Small intestine (tissue), 7 donors: Measurements from ENCODE around the gene PAX1. TPM values are rescaled to one million over a fixed set of nuclear protein-coding genes. Genes with fewer than 3 reads are reported as not detected.
A peak's percentile ranks its signal among the peaks of the same experiment; 100 is the strongest.

Source experiments
- DNase-seq, 2 donors: peaks; one replicate each; pipeline versions ENCODE4 v3.0.0 to v3.0.0-alpha.2; 2013
- FAIRE-seq: peaks from 2 replicates; lab custom pipeline; 2012; peaks lifted over from hg19 to GRCh38; lab: Jason Lieb, UNC
- H3K27ac ChIP-seq, 3 donors: one replicate each; pipeline ENCODE4 v1.5.1; 2013; ENCODE audit warnings: low read length in 2 of 3, mild to moderate bottlenecking in 2 of 3, control low read depth in 1 of 3, inconsistent platforms in 1 of 3, low read depth in 1 of 3, moderate library complexity in 1 of 3
- H3K27me3 ChIP-seq, 3 donors: one replicate each; pipeline ENCODE4 v1.6.1; 2013; ENCODE audit warnings: low read length in 3 of 3, inconsistent platforms in 1 of 3; ENCODE audit not compliant: control insufficient read depth in 3 of 3, insufficient read depth in 3 of 3
- H3K36me3 ChIP-seq, 3 donors: one replicate each; pipeline ENCODE4 v1.6.1; 2013; ENCODE audit warnings: low read length in 3 of 3, inconsistent platforms in 1 of 3, low read depth in 1 of 3, mild to moderate bottlenecking in 1 of 3, moderate library complexity in 1 of 3; ENCODE audit not compliant: control insufficient read depth in 3 of 3, insufficient read depth in 2 of 3
- H3K4me1 ChIP-seq, 3 donors: one replicate each; pipeline ENCODE4 v1.6.1; 2013; ENCODE audit warnings: low read length in 2 of 3, inconsistent platforms in 1 of 3, low read depth in 1 of 3, mild to moderate bottlenecking in 1 of 3, moderate library complexity in 1 of 3; ENCODE audit not compliant: control insufficient read depth in 3 of 3, insufficient read depth in 2 of 3
- H3K4me3 ChIP-seq, 3 donors: one replicate each; pipeline ENCODE4 v1.5.1; 2013; ENCODE audit warnings: low read length in 3 of 3, control low read depth in 1 of 3, inconsistent platforms in 1 of 3, low read depth in 1 of 3, mild to moderate bottlenecking in 1 of 3, moderate library complexity in 1 of 3
- H3K9me3 ChIP-seq, 2 donors: one replicate each; pipeline ENCODE4 v1.6.1; 2013; ENCODE audit warnings: low read depth in 1 of 2, low read length in 1 of 2; ENCODE audit not compliant: control insufficient read depth in 2 of 2, insufficient read depth in 1 of 2
- WGBS, 3 donors: extraction: QIAGEN DNeasy Blood & Tissue Kit; methylation state at CpG; one replicate each; pipeline ENCODE4 v1.1.7; 2013; 5-methylcytosine and 5-hydroxymethylcytosine counted together
- polyA plus RNA-seq, 4 donors: library from polyadenylated mRNA; stranded (reverse) in 3 of 4; unstranded in 1 of 4; fragments of 200-250 nt in 3 of 4; fragments of 120-200 nt in 1 of 4; gene quantifications; one replicate each; pipeline versions ENCODE4 v1.2.1 to v1.2.3, GENCODE V29; 2013
- donor health status: healthy with polysubstance abuse.
- donor health status: control.
- donor health status: control.
- donor health status: Bipolar disorder and iron deficiency.
- donor health status: healthy.

The PAX1 gene
- polyA plus RNA-seq, 4 donors, result 0.03 TPM; not detected in 3

DNA sequence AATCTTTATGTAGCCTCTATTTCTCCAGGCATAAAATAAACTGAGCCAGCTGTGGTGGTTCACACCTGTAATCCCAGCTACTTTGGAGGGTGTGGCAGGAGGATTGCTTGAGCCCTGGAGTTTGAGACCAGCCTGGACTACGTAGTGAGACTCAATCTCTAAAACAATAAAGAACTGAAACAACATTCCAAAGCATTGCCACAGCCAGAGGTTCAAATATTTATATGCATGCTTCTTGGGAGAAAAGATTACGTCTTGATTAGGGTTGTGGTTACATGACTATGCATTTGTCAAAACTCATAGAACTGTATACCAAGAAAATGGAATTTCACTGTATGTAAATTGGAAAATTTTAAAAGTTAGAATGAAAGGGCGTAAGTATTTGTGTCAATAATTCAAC lies 27.7 kb upstream of the PAX1 start:
- FAIRE-seq (no peak), DNase-seq (no peak)
- 47 to 50% (median 49%) methylated on average over 3 of the region's 3 CpGs for WGBS, 3 donors
- no peak overlapping the region for H3K27ac ChIP-seq
- no peaks in the 10 kb centered on the region for H3K27me3 ChIP-seq
- no peaks in the 10 kb centered on the region for H3K9me3 ChIP-seq
- H3K4me3 ChIP-seq, result no peak overlapping the region
- no peaks in the 10 kb centered on the region for H3K36me3 ChIP-seq
- H3K4me1 ChIP-seq, result no peaks in the 10 kb centered on the region

DNA sequence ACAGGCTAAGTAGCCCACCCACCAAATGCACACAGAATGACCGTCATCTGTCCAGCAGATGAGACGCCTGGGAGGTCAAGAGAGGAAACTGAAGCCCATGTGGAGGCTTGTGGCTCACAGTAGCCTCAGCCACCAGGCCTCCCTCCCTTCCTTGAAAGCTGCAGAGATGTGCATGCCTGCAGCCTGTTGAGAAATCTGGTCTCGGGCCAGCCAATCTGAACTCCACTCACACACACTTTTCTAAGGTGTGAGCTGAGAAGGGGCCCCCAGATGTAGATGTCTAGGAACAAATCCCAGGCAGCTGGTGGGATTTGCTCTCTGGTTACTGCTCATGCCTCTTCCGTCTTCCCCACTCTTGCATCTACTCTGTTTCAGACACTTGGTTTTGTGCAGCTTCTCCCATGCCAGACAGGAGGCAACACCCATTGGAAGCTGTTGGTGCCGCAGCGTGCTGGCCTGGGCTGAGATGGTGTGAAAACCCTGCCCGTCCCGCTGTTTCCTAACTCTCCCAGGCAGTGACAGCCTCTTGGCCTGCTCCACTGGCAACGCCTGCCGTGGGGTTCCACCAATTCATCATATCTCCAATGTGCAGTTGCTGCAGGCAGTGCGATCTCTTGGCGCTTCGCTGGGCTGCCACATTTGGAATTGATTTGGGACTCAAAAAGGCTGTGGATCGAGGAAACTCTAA lies 24.1 kb upstream of the PAX1 start:
- DNase-seq (no peak), FAIRE-seq (no peak)

DNA sequence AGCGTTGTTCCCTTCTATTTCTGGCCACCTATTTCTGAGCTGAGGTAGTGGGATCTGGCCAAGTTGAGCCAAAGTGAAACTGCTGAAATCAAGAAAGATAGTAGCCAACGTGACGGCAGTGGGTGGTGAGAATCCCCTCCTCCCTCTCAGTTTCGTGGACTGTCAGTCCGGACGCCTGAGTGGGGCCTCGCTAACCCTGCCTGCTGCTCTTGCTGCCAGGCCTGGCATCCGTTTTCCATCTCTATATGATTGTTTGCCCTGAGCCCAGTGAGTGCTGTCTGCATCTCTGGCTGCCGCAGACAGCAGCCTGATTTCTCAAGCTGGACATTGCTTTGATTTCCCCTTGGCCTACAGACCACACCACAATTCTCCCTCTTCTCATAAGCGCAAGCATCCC lies 23.5 kb upstream of the PAX1 start:
- no peak overlapping the region for H3K27ac ChIP-seq
- 52 to 70% (median 67%) methylated on average over 10 of the region's 10 CpGs for WGBS, 3 donors
- no peak overlapping the region for H3K4me3 ChIP-seq
- FAIRE-seq (no peak), DNase-seq (no peak)
- no peaks in the 10 kb centered on the region for H3K4me1 ChIP-seq
- no peaks in the 10 kb centered on the region for H3K36me3 ChIP-seq
- H3K27me3 ChIP-seq, result no peaks in the 10 kb centered on the region
- H3K9me3 ChIP-seq, result no peaks in the 10 kb centered on the region

More for the DNA sequence above, 24.1 kb upstream of the PAX1 start:
- Histone ChIP-seq H3K27me3 (no peaks in the 10 kb centered on the region), H3K4me3 (no peak overlapping the region), H3K9me3 (no peaks in the 10 kb centered on the region), H3K27ac (no peak overlapping the region), H3K36me3 (no peaks in the 10 kb centered on the region), H3K4me1 (no peaks in the 10 kb centered on the region)
- 73 to 87% (median 82%) methylated on average over 14 of the region's 14 CpGs for WGBS, 3 donors

DNA sequence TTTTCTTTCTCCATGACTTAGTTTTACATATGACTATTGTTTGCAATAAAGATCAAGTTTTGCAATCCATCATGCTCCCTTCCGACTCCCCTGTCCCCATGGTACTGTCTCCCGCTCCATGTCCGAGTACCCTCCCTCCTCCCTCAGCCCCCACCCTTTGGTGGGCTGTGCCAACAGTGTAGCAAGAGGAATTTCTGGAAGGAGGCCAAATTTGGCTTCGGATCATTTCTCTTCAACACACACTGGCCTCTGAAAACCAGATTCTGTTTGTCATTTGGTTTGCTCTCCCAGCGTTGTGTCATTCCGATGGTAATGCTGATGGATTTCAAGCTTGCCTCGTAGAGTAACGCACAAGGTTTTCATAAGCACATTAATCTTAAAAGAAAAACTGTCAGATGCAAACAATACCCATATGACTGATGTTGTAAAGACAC lies 22.9 kb upstream of the PAX1 start:
- WGBS, 3 donors, result 66 to 83% (median 73%) methylated on average over 8 of the region's 8 CpGs
- H3K4me3 ChIP-seq, result no peak overlapping the region
- no peaks in the 10 kb centered on the region for H3K4me1 ChIP-seq
- DNase-seq, result no peak
- FAIRE-seq, result no peak
- H3K27me3 ChIP-seq, result no peaks in the 10 kb centered on the region
- H3K27ac ChIP-seq, result no peak overlapping the region
- H3K36me3 ChIP-seq, result no peaks in the 10 kb centered on the region
- no peaks in the 10 kb centered on the region for H3K9me3 ChIP-seq

DNA sequence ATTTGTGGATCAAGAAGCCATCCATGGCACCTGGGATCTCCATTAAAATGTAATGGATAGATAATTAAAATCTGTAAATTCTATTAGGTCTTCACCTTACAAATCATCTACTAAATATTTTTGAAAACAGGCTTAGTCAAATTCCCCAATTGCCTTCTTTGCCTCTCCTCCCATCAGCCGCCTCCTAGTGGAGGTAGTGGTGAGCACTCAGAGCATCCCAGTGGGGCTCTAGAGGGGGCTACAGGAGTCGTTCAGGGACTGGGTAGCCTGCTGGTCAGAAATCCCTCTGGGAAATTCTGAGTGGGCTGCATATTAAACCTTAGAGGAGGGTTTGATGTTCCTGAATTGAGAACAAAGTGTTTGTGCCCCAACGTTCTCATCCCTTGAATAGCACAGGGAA lies 20.8 kb upstream of the PAX1 start:
- Histone ChIP-seq H3K27ac (no peak overlapping the region), H3K4me3 (no peak overlapping the region), H3K9me3 (no peaks in the 10 kb centered on the region), H3K4me1 (no peaks in the 10 kb centered on the region), H3K36me3 (no peaks in the 10 kb centered on the region), H3K27me3 (no peaks in the 10 kb centered on the region)
- WGBS, 3 donors, result 46 to 52% (median 50%) methylated on average over 3 of the region's 3 CpGs
- DNase-seq, result no peak
- no peak for FAIRE-seq

DNA sequence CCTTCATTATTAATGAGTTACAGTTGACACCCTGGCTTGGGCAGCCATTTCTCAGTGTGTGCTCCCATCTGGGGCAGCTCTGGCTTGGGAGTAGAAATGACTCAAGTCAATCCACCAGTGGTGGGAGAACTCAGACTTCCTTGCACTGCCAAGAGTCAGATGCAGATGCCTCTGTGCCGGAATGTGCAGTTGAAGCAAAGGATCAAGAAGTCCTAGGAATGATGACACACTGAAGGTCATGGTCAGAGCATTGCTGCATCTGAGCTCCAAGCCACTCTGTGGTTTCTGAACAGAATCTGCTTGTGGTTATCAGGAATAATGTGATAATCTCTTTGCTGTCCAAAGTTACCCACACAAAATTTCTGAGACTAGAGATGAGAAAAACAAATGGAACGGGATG lies 19.5 kb upstream of the PAX1 start:
- DNase-seq (no peak), FAIRE-seq (no peak)
- H3K27ac ChIP-seq, result no peak overlapping the region
- H3K4me3 ChIP-seq, result no peak overlapping the region
- H3K36me3 ChIP-seq, result no peaks in the 10 kb centered on the region
- H3K4me1 ChIP-seq, result no peaks in the 10 kb centered on the region
- 76 to 84% (median 83%) methylated on average over 2 of the region's 2 CpGs for WGBS, 3 donors
- no peaks in the 10 kb centered on the region for H3K9me3 ChIP-seq
- no peaks in the 10 kb centered on the region for H3K27me3 ChIP-seq

DNA sequence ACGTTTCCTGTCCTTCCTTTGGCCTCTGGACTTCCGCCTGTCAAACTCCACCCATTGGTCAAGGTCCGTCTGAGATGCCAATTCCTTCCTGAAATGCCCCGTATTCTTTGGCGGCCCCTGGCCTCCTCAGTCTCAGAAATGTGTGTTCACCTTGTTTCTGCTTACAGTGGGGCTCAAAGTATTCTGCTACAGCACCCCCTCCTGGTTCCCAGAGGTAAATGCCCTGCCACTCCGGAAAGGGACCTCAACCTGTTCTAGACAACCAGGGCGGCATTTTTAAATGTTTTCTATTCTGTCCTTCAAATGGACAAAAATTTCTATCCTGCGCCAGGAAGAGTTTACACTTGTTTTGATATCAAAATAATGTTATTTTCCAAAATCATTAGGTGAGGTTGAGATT lies 12.1 kb upstream of the PAX1 start:
- H3K36me3 ChIP-seq, result no peaks in the 10 kb centered on the region
- H3K27ac ChIP-seq, result no peak overlapping the region
- FAIRE-seq (no peak), DNase-seq (peak in 1 of 2 donors; percentile 5)
- H3K4me3 ChIP-seq, result no peak overlapping the region
- no peaks in the 10 kb centered on the region for H3K4me1 ChIP-seq
- 23 to 29% (median 24%) methylated on average over 8 of the region's 8 CpGs for WGBS, 3 donors
- peaks cover 0 to 14% (median 8%) of the 10 kb centered on the region in 3 donors for H3K27me3 ChIP-seq
- no peaks in the 10 kb centered on the region for H3K9me3 ChIP-seq

DNA sequence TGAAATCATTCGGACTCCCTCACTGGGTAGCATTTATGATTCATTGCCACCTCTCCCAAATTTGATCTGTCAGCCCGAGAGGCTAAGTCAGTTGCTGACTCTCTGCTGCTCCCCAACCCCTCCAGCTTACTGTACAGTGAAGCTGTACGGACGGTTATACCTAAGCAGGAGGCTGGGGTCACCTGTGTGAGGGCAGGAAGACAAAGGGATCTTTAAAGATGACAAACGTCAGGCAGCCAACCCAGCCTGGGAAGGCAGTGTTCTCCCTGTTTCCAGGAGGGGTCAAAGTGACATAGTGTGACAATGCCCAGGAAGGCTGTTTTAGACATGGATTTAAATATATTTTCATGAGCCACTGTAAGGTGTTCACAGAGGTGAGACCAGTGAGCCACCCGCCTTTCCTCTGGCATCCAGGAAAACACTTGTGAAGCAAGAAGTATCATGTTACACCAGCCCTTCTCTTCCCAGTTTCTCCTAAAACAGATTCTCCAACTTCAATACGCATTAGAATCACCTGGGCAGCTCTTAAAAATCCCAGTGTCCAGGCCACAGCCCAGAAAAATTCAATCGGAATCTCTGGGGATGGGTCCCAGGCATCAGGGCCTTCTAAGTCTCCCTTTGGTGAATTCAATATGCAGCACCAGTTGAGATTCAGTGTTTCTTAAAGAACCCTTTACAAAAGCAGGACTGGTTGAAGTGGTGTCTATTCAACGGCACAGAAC lies 6.8 kb upstream of the PAX1 start:
- DNase-seq (no peak), FAIRE-seq (no peak)
- no peaks in the 10 kb centered on the region for H3K36me3 ChIP-seq
- H3K27me3 ChIP-seq, result peaks cover 9 to 63% (median 40%) of the 10 kb centered on the region in 3 donors
- H3K4me1 ChIP-seq, result no peaks in the 10 kb centered on the region
- H3K27ac ChIP-seq, result no peak overlapping the region
- no peaks in the 10 kb centered on the region for H3K9me3 ChIP-seq
- no peak overlapping the region for H3K4me3 ChIP-seq
- 16% methylated on average over 9 of the region's 9 CpGs for WGBS, 3 donors
